K562 (cell line): ENCODE results near the gene SVOP. TPM values are rescaled to one million over a fixed set of nuclear protein-coding genes. Genes with fewer than 3 reads are reported as not detected.

Experiments used
- ASH1L ChIP-seq: fragments of 450-650 bp; IDR thresholded peaks from 2 replicates; pipeline ENCODE4 v1.6.1; 2018; ENCODE audit warnings: borderline replicate concordance, mild to moderate bottlenecking, low read depth; ENCODE audit not compliant: partially characterized antibody
- BACH1 ChIP-seq: fragments of 200-800 bp; sonication (Bioruptor generic); IDR thresholded peaks from 2 replicates; pipeline ENCODE4 v1.6.1; 2016; ENCODE audit warnings: missing genetic modification characterization, missing compliant biosample characterization
- BDP1 ChIP-seq: IDR thresholded peaks from 3 replicates; pipeline ENCODE4 v1.6.1; 2011; ENCODE audit not compliant: insufficient read length, insufficient read depth
- HDAC3 ChIP-seq: fragments of 450-650 bp; IDR thresholded peaks from 2 replicates; pipeline ENCODE4 v1.6.1; 2018; ENCODE audit warnings: borderline replicate concordance, mild to moderate bottlenecking, moderate library complexity; ENCODE audit not compliant: partially characterized antibody
- JUND ChIP-seq, 2 experiments: IDR thresholded peaks; 2 replicates in 1 of 2; 3 replicates in 1 of 2; pipeline ENCODE4 v1.6.1; 2011; ENCODE audit warnings: borderline replicate concordance in 2 of 2, low read depth in 2 of 2, low read length in 2 of 2, improper control_type of control experiment in 1 of 2, missing biosample characterization in 1 of 2, missing genetic modification characterization in 1 of 2, missing genetic modification reagents in 1 of 2
- SREBF2 ChIP-seq: sonication (generic); formaldehyde crosslinking; IDR thresholded peaks from 2 replicates; pipeline ENCODE4 v1.4.0; 2020; ENCODE audit warnings: mild to moderate bottlenecking, missing genetic modification reagents
- ZBTB40 ChIP-seq, 2 experiments: fragments of 450-650 bp in 1 of 2; sonication (generic) in 1 of 2; formaldehyde crosslinking in 1 of 2; IDR thresholded peaks; 2 replicates each; pipeline versions ENCODE4 v1.7.1 to v1.9.0; 2016 to 2022; ENCODE audit warnings: inconsistent platforms in 1 of 2, mild to moderate bottlenecking in 1 of 2, missing genetic modification reagents in 1 of 2
- polyA plus RNA-seq, 8 experiments: library from polyadenylated mRNA; depleted of rRNA in 4 of 8; stranded (reverse) in 5 of 8; unstranded in 3 of 8; fragments of >200 nt; fragmentation: Nextera tagmentation in 2 of 8; fragmentation: Illumina TruSeq in 1 of 8; extraction: Ambion mirVana in 2 of 8; extraction: Trizol in 1 of 8; gene quantifications; 2 replicates each; pipeline versions ENCODE4 v1.2.1 to v1.2.3, GENCODE V29; 2011 to 2014; ENCODE audit warnings: inconsistent platforms in 1 of 8, missing spikeins in 1 of 8
- total RNA-seq, 7 experiments: library from RNA; depleted of rRNA in 6 of 7; stranded (reverse); fragments of >200 nt in 6 of 7; fragmentation: Illumina TruSeq in 2 of 7; extraction: Trizol in 2 of 7; gene quantifications; 2 replicates each; pipeline versions ENCODE4 v1.2.1 to v1.2.3, GENCODE V29; 2011 to 2021; ENCODE audit warnings: low replicate concordance in 1 of 7
- TF ChIP-seq, protein P1 (sequence below): fragments of 250-450 bp; sonication (Bioruptor Pico); IDR thresholded peaks from 2 replicates; pipeline ENCODE4 v1.8.0; 2021; ENCODE audit warnings: borderline replicate concordance, mild to moderate bottlenecking, moderate library complexity; ENCODE audit not compliant: poor library complexity, severe bottlenecking
- TF ChIP-seq, protein P2 (sequence below): fragments of 250-450 bp; sonication (Bioruptor Pico); IDR thresholded peaks from 2 replicates; pipeline ENCODE4 v1.4.0; 2020; ENCODE audit warnings: mild to moderate bottlenecking, moderate library complexity
- TF ChIP-seq, protein P3 (sequence below): fragments of 450-650 bp; IDR thresholded peaks from 2 replicates; pipeline ENCODE4 v1.6.1; 2016

Gene SVOP
- total and polyA plus RNA-seq, 9 of the 15 experiments (the other 6 are each of a cell fraction or from before 2014, with no cell fraction given), result 0.01 to 0.09 (median 0.06) TPM; not detected in 1

GRCh38 chr12:109052414-109053323, 31.8 kb upstream of the SVOP start, which contains the start of gene USP30 (continued):
- TF ChIP-seq ZBTB40 (IDR thresholded peaks at IDR 0.05) (peak; percentile 100), ZBTB40 (CRISPR knock-in tag; IDR thresholded peaks at IDR 0.05) (no peak), BACH1 (tag) (no peak), BDP1 (no peak), ASH1L (no peak), SREBF2 (CRISPR knock-in tag) (no peak), JUND (IDR thresholded peaks at IDR 0.05; ENCODE audit: borderline replicate concordance, low read depth, low read length) (peak; percentile 61), JUND (tag; IDR thresholded peaks at IDR 0.05; ENCODE audit: borderline replicate concordance, low read depth, low read length) (peak; percentile 41; the same call in 1 of the 3 replicates), HDAC3 (no peak)
- TF ChIP-seq, protein P1, sequence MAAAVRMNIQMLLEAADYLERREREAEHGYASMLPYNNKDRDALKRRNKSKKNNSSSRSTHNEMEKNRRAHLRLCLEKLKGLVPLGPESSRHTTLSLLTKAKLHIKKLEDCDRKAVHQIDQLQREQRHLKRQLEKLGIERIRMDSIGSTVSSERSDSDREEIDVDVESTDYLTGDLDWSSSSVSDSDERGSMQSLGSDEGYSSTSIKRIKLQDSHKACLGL, result no peak
- TF ChIP-seq, protein P2, sequence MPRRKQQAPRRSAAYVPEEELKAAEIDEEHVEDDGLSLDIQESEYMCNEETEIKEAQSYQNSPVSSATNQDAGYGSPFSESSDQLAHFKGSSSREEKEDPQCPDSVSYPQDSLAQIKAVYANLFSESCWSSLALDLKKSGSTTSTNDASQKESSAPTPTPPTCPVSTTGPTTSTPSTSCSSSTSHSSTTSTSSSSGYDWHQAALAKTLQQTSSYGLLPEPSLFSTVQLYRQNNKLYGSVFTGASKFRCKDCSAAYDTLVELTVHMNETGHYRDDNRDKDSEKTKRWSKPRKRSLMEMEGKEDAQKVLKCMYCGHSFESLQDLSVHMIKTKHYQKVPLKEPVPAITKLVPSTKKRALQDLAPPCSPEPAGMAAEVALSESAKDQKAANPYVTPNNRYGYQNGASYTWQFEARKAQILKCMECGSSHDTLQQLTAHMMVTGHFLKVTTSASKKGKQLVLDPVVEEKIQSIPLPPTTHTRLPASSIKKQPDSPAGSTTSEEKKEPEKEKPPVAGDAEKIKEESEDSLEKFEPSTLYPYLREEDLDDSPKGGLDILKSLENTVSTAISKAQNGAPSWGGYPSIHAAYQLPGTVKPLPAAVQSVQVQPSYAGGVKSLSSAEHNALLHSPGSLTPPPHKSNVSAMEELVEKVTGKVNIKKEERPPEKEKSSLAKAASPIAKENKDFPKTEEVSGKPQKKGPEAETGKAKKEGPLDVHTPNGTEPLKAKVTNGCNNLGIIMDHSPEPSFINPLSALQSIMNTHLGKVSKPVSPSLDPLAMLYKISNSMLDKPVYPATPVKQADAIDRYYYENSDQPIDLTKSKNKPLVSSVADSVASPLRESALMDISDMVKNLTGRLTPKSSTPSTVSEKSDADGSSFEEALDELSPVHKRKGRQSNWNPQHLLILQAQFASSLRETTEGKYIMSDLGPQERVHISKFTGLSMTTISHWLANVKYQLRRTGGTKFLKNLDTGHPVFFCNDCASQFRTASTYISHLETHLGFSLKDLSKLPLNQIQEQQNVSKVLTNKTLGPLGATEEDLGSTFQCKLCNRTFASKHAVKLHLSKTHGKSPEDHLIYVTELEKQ, result no peak
- TF ChIP-seq, protein P3, sequence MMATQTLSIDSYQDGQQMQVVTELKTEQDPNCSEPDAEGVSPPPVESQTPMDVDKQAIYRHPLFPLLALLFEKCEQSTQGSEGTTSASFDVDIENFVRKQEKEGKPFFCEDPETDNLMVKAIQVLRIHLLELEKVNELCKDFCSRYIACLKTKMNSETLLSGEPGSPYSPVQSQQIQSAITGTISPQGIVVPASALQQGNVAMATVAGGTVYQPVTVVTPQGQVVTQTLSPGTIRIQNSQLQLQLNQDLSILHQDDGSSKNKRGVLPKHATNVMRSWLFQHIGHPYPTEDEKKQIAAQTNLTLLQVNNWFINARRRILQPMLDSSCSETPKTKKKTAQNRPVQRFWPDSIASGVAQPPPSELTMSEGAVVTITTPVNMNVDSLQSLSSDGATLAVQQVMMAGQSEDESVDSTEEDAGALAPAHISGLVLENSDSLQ, result peak; percentile 75
